ENCODE results near the gene ZBTB46. TPM values are rescaled to one million over a fixed set of nuclear protein-coding genes. Genes with fewer than 3 reads are reported as not detected.

Gene ZBTB46
- total RNA-seq, 1 donor from 2014 or later: 0.84 TPM

- Mint-ChIP-seq H3K9me3 (no peaks in the 10 kb centered on the region), H3K4me1 (peaks cover 18% of the 10 kb centered on the region), H3K27ac (peak overlapping the region; percentile 41), H3K4me3 (no peak overlapping the region), H3K27me3 (peaks cover 43% of the 10 kb centered on the region), H3K36me3 (ENCODE audit: low read depth) (no peaks in the 10 kb centered on the region)
- intact Hi-C loops (cut with micrococcal nuclease): no loop called here
- no peak for DNase-seq
Observed at GRCh38 chr20:63825331-63826118, 5.5 kb downstream of the ZBTB46 start.

GRCh38 chr20:63823691-63824311, 7.3 kb downstream of the ZBTB46 start:
- peaks cover 7% of the 10 kb centered on the region for H3K4me1 Mint-ChIP-seq
- peaks cover 29% of the 10 kb centered on the region for H3K27me3 Mint-ChIP-seq

GRCh38 chr20:63822276-63822696, 8.8 kb downstream of the ZBTB46 start:
- peaks cover 4% of the 10 kb centered on the region for H3K4me1 Mint-ChIP-seq
- no peaks in the 10 kb centered on the region for H3K9me3 Mint-ChIP-seq

More at GRCh38 chr20:63823691-63824311, 7.3 kb downstream of the ZBTB46 start:
- Mint-ChIP-seq H3K4me3 (no peak overlapping the region), H3K27ac (no peak overlapping the region), H3K9me3 (no peaks in the 10 kb centered on the region), H3K36me3 (ENCODE audit: low read depth) (no peaks in the 10 kb centered on the region)
- no peak for DNase-seq
- intact Hi-C loops (cut with micrococcal nuclease): no loop called here

GRCh38 chr20:63821811-63822210, 9.3 kb downstream of the ZBTB46 start:
- no peak for DNase-seq
- intact Hi-C loops (cut with micrococcal nuclease): no loop called here
- peaks cover 17% of the 10 kb centered on the region for H3K27me3 Mint-ChIP-seq
- H3K4me3 Mint-ChIP-seq: no peak overlapping the region
- peaks cover 4% of the 10 kb centered on the region for H3K4me1 Mint-ChIP-seq
- H3K36me3 Mint-ChIP-seq (ENCODE audit: low read depth): no peaks in the 10 kb centered on the region
- H3K27ac Mint-ChIP-seq: no peak overlapping the region
- H3K9me3 Mint-ChIP-seq: no peaks in the 10 kb centered on the region

More at GRCh38 chr20:63822276-63822696, 8.8 kb downstream of the ZBTB46 start:
- DNase-seq: no peak
- intact Hi-C loops (cut with micrococcal nuclease): no loop called here
- peaks cover 19% of the 10 kb centered on the region for H3K27me3 Mint-ChIP-seq
- H3K36me3 Mint-ChIP-seq (ENCODE audit: low read depth): no peaks in the 10 kb centered on the region
- H3K4me3 Mint-ChIP-seq: no peak overlapping the region
- no peak overlapping the region for H3K27ac Mint-ChIP-seq

- intact Hi-C loops (cut with micrococcal nuclease): no loop called here
- Mint-ChIP-seq H3K36me3 (ENCODE audit: low read depth) (no peaks in the 10 kb centered on the region), H3K4me1 (no peaks in the 10 kb centered on the region), H3K4me3 (no peak overlapping the region), H3K27me3 (peaks cover 7% of the 10 kb centered on the region), H3K27ac (no peak overlapping the region), H3K9me3 (no peaks in the 10 kb centered on the region)
- DNase-seq: no peak
Observed at GRCh38 chr20:63819224-63819921, 11.7 kb downstream of the ZBTB46 start.

- H3K9me3 Mint-ChIP-seq: no peaks in the 10 kb centered on the region
- intact Hi-C loops (cut with micrococcal nuclease): no loop called here
- H3K27ac Mint-ChIP-seq: no peak overlapping the region
- DNase-seq: no peak
- H3K27me3 Mint-ChIP-seq: no peaks in the 10 kb centered on the region
- no peaks in the 10 kb centered on the region for H3K4me1 Mint-ChIP-seq
- H3K36me3 Mint-ChIP-seq (ENCODE audit: low read depth): no peaks in the 10 kb centered on the region
- H3K4me3 Mint-ChIP-seq: no peak overlapping the region
Observed at GRCh38 chr20:63815615-63816253, 15.3 kb downstream of the ZBTB46 start.

GRCh38 chr20:63814891-63815614, 16.0 kb downstream of the ZBTB46 start:
- H3K27me3 Mint-ChIP-seq: no peaks in the 10 kb centered on the region
- intact Hi-C loops (cut with micrococcal nuclease): no loop called here
- H3K27ac Mint-ChIP-seq: no peak overlapping the region
- no peaks in the 10 kb centered on the region for H3K36me3 Mint-ChIP-seq (ENCODE audit: low read depth)
- no peaks in the 10 kb centered on the region for H3K4me1 Mint-ChIP-seq
- H3K9me3 Mint-ChIP-seq: no peaks in the 10 kb centered on the region
- H3K4me3 Mint-ChIP-seq: no peak overlapping the region
- DNase-seq: no peak

- Mint-ChIP-seq H3K27me3 (no peaks in the 10 kb centered on the region), H3K27ac (no peak overlapping the region), H3K36me3 (ENCODE audit: low read depth) (no peaks in the 10 kb centered on the region), H3K4me1 (no peaks in the 10 kb centered on the region), H3K9me3 (no peaks in the 10 kb centered on the region), H3K4me3 (no peak overlapping the region)
- intact Hi-C loops (cut with micrococcal nuclease): no loop called here
- DNase-seq: no peak
Observed at GRCh38 chr20:63811491-63811875, 19.6 kb downstream of the ZBTB46 start.

- no peak overlapping the region for H3K27ac Mint-ChIP-seq
- intact Hi-C loops (cut with micrococcal nuclease): no loop called here
- no peaks in the 10 kb centered on the region for H3K36me3 Mint-ChIP-seq (ENCODE audit: low read depth)
- H3K9me3 Mint-ChIP-seq: no peaks in the 10 kb centered on the region
- no peaks in the 10 kb centered on the region for H3K27me3 Mint-ChIP-seq
- no peak overlapping the region for H3K4me3 Mint-ChIP-seq
- DNase-seq: no peak
- no peaks in the 10 kb centered on the region for H3K4me1 Mint-ChIP-seq
Observed at GRCh38 chr20:63810730-63811490, 20.2 kb downstream of the ZBTB46 start.

- Mint-ChIP-seq H3K4me1 (no peaks in the 10 kb centered on the region), H3K27me3 (no peaks in the 10 kb centered on the region), H3K36me3 (ENCODE audit: low read depth) (no peaks in the 10 kb centered on the region), H3K9me3 (no peaks in the 10 kb centered on the region), H3K4me3 (no peak overlapping the region), H3K27ac (no peak overlapping the region)
- DNase-seq: no peak
- intact Hi-C loops (cut with micrococcal nuclease): no loop called here
Observed at GRCh38 chr20:63809856-63810255, 21.2 kb downstream of the ZBTB46 start.

GRCh38 chr20:63808964-63809674, 21.9 kb downstream of the ZBTB46 start:
- H3K4me1 Mint-ChIP-seq: no peaks in the 10 kb centered on the region
- no peaks in the 10 kb centered on the region for H3K36me3 Mint-ChIP-seq (ENCODE audit: low read depth)
- no peak for DNase-seq
- no peaks in the 10 kb centered on the region for H3K9me3 Mint-ChIP-seq
- no peak overlapping the region for H3K4me3 Mint-ChIP-seq
- intact Hi-C loops (cut with micrococcal nuclease): no loop called here
- peaks cover 2% of the 10 kb centered on the region for H3K27me3 Mint-ChIP-seq
- no peak overlapping the region for H3K27ac Mint-ChIP-seq

GRCh38 chr20:63808145-63808724, 22.8 kb downstream of the ZBTB46 start:
- Mint-ChIP-seq H3K27ac (no peak overlapping the region), H3K9me3 (no peaks in the 10 kb centered on the region), H3K36me3 (ENCODE audit: low read depth) (no peaks in the 10 kb centered on the region), H3K4me1 (peaks cover 5% of the 10 kb centered on the region), H3K27me3 (peaks cover 2% of the 10 kb centered on the region), H3K4me3 (no peak overlapping the region)
- intact Hi-C loops (cut with micrococcal nuclease): no loop called here
- DNase-seq: no peak

All from activated CD4-positive, alpha-beta T cell treated with anti-CD3 and anti-CD28 coated beads, Interleukin-2, amount 10 ng/mL, durations not matched to agents 24 days and 14 days (primary cell).